ENCODE results near the gene MUS81. TPM values are rescaled to one million over a fixed set of nuclear protein-coding genes. Genes with fewer than 3 reads are reported as not detected.

Gene MUS81
- total RNA-seq, 2 experiments from 2014 or later: 37.7 to 39.2 TPM

- no peak for TF ChIP-seq CTCF (IDR thresholded peaks at IDR 0.05)
- Histone ChIP-seq H3K27me3 (ENCODE audit: control insufficient read depth in 1 of 2, insufficient read depth in 2 of 2, low read length in 2 of 2) (no peaks in the 10 kb centered on the region), H3K36me3 (ENCODE audit: insufficient read depth, low read length) (peaks cover 21% of the 10 kb centered on the region), H3K4me3 (ENCODE audit: low read length) (no peak overlapping the region), H3K4me1 (ENCODE audit: insufficient read depth, low read length) (peaks cover 43% of the 10 kb centered on the region), H3K9me3 (ENCODE audit: control insufficient read depth in 1 of 2, insufficient read depth in 1 of 2, low read length in 2 of 2) (no peaks in the 10 kb centered on the region), H3K27ac (ENCODE audit: low read depth in 1 of 2, low read length in 2 of 2) (no peak overlapping the region)
- ChIA-PET CTCF (interaction anchor here (0.8 kb wide), 1 partner anchor 25 kb away, joined by 3 read pairs; the partner anchor contains the start of gene CCDC85B), POLR2A (interaction anchor here (0.6 to 2.4 kb wide), 3 partner anchors 25 to 200 kb away, joined by 3 to 13 read pairs (median 3); partner anchors contain the start of genes CCDC85B and SART1)
- no peaks in the 10 kb centered on the region for H3K27me3 Mint-ChIP-seq
- peak in 3 of 14 experiments; percentile 33 to 73 (median 63) for DNase-seq
- H3K9me3 Mint-ChIP-seq: no peaks in the 10 kb centered on the region
- H3K36me3 Mint-ChIP-seq (ENCODE audit: low read depth): peaks cover 27% of the 10 kb centered on the region
- H3K27ac Mint-ChIP-seq: peak overlapping the region; percentile 82
- ATAC-seq (ENCODE audit: poor library complexity): no peak
- H3K4me1 Mint-ChIP-seq (ENCODE audit: low read depth): peaks cover 32% of the 10 kb centered on the region
- intact Hi-C loops (cut with DNase I, micrococcal nuclease): loop anchor here in 1 of 2 experiments (5.0 kb wide), 1 partner anchor 136 kb away; the partner anchor contains the start of gene SF3B2
- H3K4me3 Mint-ChIP-seq: no peak overlapping the region
These were observed 55.6 kb downstream of the MUS81 start for GRCh38 chr11:65915821-65916251.

Other genes with a start within 250 kb of the MUS81 start
- 10 to 100 TPM; 45.2 to 45.8 TPM for gene MAP3K11, start 246.2 kb upstream of the MUS81 start, total RNA-seq
- gene PCNX3, start 244.7 kb upstream of the MUS81 start, total RNA-seq: 10 to 100 TPM; 37.3 to 40.5 TPM
- gene SIPA1, start 222.3 kb upstream of the MUS81 start, total RNA-seq: 100 to 1,000 TPM; 272 to 298 TPM
- gene RELA, start 197.5 kb upstream of the MUS81 start, total RNA-seq: 100 to 1,000 TPM; 379 to 382 TPM
- gene KAT5, start 148.2 kb upstream of the MUS81 start, total RNA-seq: 10 to 100 TPM; 90.9 to 99.6 TPM
- gene RNASEH2C, start 139.6 kb upstream of the MUS81 start, total RNA-seq: 10 to 100 TPM; 25.3 to 25.9 TPM
- gene AP5B1, start 79.5 kb upstream of the MUS81 start, total RNA-seq: 10 to 100 TPM; 12.7 to 12.8 TPM
- under 1 TPM; 0.20 to 0.52 TPM for gene OVOL1, start 73.4 kb upstream of the MUS81 start, total RNA-seq
- gene SNX32, start 26.5 kb upstream of the MUS81 start, total RNA-seq: under 1 TPM; 0.33 to 0.61 TPM
- gene CFL1, start 2.3 kb upstream of the MUS81 start, total RNA-seq: 100 to 1,000 TPM; 322 to 331 TPM
- 1 to 10 TPM; 5.2 to 5.9 TPM for gene EFEMP2, start 12.4 kb downstream of the MUS81 start, total RNA-seq
- gene CTSW, start 19.4 kb downstream of the MUS81 start, total RNA-seq: 10 to 100 TPM; 20.6 to 21.6 TPM
- gene FIBP, start 28.0 kb downstream of the MUS81 start, total RNA-seq: 10 to 100 TPM; 19.1 to 19.9 TPM
- gene CCDC85B, start 30.2 kb downstream of the MUS81 start, total RNA-seq: 10 to 100 TPM; 23.1 to 25.8 TPM
- 1 to 10 TPM; 1.8 to 2.2 TPM for gene FOSL1, start 40.0 kb downstream of the MUS81 start, total RNA-seq
- 10 to 100 TPM; 13.7 to 13.8 TPM for gene C11orf68, start 58.6 kb downstream of the MUS81 start, total RNA-seq
- gene DRAP1, start 59.0 kb downstream of the MUS81 start, total RNA-seq: 10 to 100 TPM; 58.6 to 59.1 TPM
- not detected for gene TSGA10IP, start 85.0 kb downstream of the MUS81 start, total RNA-seq
- gene SART1, start 101.3 kb downstream of the MUS81 start, total RNA-seq: 10 to 100 TPM; 78.6 to 80.2 TPM
- 10 to 100 TPM; 88.2 to 94.1 TPM for gene EIF1AD, start 141.7 kb downstream of the MUS81 start, total RNA-seq
- 10 to 100 TPM; 21.3 to 22.3 TPM for gene BANF1, start 142.1 kb downstream of the MUS81 start, total RNA-seq
- gene CST6, start 151.6 kb downstream of the MUS81 start, total RNA-seq: not detected
- not detected for gene CATSPER1, start 166.0 kb downstream of the MUS81 start, total RNA-seq
- gene GAL3ST3, start 188.7 kb downstream of the MUS81 start, total RNA-seq: not detected
- 100 to 1,000 TPM; 182 to 196 TPM for gene SF3B2, start 191.9 kb downstream of the MUS81 start, total RNA-seq
- gene PACS1, start 209.8 kb downstream of the MUS81 start, total RNA-seq: 100 to 1,000 TPM; 179 to 183 TPM